ENCODE data around the gene OR4D9.

- TF ChIP-seq CTCF (IDR thresholded peaks at IDR 0.05) (no peak), JUND (IDR thresholded peaks at IDR 0.05) (no peak), GABPA (IDR thresholded peaks at IDR 0.05; ENCODE audit: low read depth) (0 out of 2 replicates have a peak, but pooled peaks have one; percentile 25), NFIC (IDR thresholded peaks at IDR 0.05; ENCODE audit: borderline replicate concordance) (no peak), RAD21 (IDR thresholded peaks at IDR 0.05; ENCODE audit: low read length) (no peak), POLR2AphosphoS5 (IDR thresholded peaks at IDR 0.05; ENCODE audit: low read depth, low read length) (peak; percentile 27; the same call in 1 of the 2 replicates), PBX3 (IDR thresholded peaks at IDR 0.05) (no peak), EP300 (IDR thresholded peaks at IDR 0.05; ENCODE audit: borderline replicate concordance in 1 of 2, low read depth in 1 of 2, low read length in 1 of 2) (no peak), MAX (IDR thresholded peaks at IDR 0.05; ENCODE audit: low read depth) (peak; percentile 95)
Measured at GRCh38 chr11:59556115-59556916, 45.0 kb downstream of the OR4D9 start.
